ENCODE measurements around the gene ROBO1.

Gene ROBO1

DNA sequence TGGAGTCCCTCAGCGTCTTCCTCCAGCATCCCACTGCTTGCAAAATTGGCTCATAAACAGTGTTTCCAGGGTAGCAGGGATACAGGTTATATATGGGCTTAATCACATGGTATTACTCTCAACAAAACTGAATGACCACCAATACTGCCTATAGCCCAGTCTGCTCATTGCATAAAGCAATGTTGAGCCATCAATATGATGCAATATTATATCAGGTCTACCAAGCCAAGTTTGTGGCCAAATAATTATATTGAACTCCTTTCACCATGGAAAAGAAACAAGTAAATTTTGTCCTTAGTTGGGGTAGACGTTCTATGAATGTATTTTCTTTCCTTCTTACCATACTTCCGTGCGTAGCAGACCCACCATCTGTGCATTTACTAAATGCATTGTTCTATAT lies 652.3 kb downstream of the ROBO1 start:
- no peaks in the 10 kb centered on the region for H3K27me3 ChIP-seq (ENCODE audit: low read length)
- H3F3A ChIP-seq (ENCODE audit: insufficient read depth): no peaks in the 10 kb centered on the region
- H4K20me1 ChIP-seq (ENCODE audit: low read depth, low read length): no peaks in the 10 kb centered on the region
- H3K79me2 ChIP-seq (ENCODE audit: insufficient read depth, low read length): no peaks in the 10 kb centered on the region
- no peak overlapping the region for H3K4me2 ChIP-seq (ENCODE audit: low read depth, low read length, poor library complexity, severe bottlenecking)
- TF ChIP-seq, protein P1, sequence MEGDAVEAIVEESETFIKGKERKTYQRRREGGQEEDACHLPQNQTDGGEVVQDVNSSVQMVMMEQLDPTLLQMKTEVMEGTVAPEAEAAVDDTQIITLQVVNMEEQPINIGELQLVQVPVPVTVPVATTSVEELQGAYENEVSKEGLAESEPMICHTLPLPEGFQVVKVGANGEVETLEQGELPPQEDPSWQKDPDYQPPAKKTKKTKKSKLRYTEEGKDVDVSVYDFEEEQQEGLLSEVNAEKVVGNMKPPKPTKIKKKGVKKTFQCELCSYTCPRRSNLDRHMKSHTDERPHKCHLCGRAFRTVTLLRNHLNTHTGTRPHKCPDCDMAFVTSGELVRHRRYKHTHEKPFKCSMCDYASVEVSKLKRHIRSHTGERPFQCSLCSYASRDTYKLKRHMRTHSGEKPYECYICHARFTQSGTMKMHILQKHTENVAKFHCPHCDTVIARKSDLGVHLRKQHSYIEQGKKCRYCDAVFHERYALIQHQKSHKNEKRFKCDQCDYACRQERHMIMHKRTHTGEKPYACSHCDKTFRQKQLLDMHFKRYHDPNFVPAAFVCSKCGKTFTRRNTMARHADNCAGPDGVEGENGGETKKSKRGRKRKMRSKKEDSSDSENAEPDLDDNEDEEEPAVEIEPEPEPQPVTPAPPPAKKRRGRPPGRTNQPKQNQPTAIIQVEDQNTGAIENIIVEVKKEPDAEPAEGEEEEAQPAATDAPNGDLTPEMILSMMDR (IDR thresholded peaks at IDR 0.05; ENCODE audit: insufficient read depth, low read length, poor library complexity, severe bottlenecking): no peak
- no peak for TF ChIP-seq EZH2phosphoT487 (conservative IDR thresholded peaks at IDR 0.05; ENCODE audit: low read length)
- no peak overlapping the region for H3K4me3 ChIP-seq (ENCODE audit: insufficient read depth, low read length, poor library complexity, severe bottlenecking)
- no peaks in the 10 kb centered on the region for H3K9me3 ChIP-seq (ENCODE audit: insufficient read depth, low read length)
- no peak overlapping the region for H3K9ac ChIP-seq (ENCODE audit: low read length)
- no peak overlapping the region for H2AFZ ChIP-seq (ENCODE audit: low read depth, low read length, severe bottlenecking)
- H3K36me3 ChIP-seq (ENCODE audit: low read length): no peaks in the 10 kb centered on the region
- H3K9me2 ChIP-seq (replicated peaks; ENCODE audit: insufficient read depth, low read length): no peaks in the 10 kb centered on the region
- H3K27ac ChIP-seq (ENCODE audit: low read depth, low read length): no peak overlapping the region

DNA sequence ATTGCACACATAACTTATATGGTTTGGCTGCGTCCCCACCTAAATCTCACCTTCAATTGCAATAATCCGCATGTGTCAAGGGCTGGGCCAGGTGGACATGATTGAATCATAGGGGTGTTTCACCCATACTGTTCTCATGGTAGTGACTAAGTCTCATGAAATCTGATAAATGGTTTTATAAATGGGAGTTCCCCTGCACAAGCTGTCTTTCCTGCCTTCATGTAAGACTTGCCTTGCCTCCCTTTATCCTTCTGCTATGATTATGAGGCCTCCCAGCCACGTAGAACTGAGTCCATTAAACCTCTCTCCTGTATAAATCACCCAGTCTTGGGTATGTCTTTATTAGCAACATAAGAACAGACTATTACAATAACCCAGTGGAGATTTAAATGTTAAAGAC lies 653.9 kb downstream of the ROBO1 start:
- no peaks in the 10 kb centered on the region for H3K36me3 ChIP-seq (ENCODE audit: low read length)
- H3K4me3 ChIP-seq (ENCODE audit: insufficient read depth, low read length, poor library complexity, severe bottlenecking): no peak overlapping the region
- no peaks in the 10 kb centered on the region for H3K27me3 ChIP-seq (ENCODE audit: low read length)
- H3K79me2 ChIP-seq (ENCODE audit: insufficient read depth, low read length): no peaks in the 10 kb centered on the region
- H3K9me3 ChIP-seq (ENCODE audit: insufficient read depth, low read length): no peaks in the 10 kb centered on the region
- H3F3A ChIP-seq (ENCODE audit: insufficient read depth): no peaks in the 10 kb centered on the region
- H3K27ac ChIP-seq (ENCODE audit: low read depth, low read length): no peak overlapping the region
- TF ChIP-seq, protein P1 (IDR thresholded peaks at IDR 0.05; ENCODE audit: insufficient read depth, low read length, poor library complexity, severe bottlenecking): no peak
- no peak for TF ChIP-seq EZH2phosphoT487 (conservative IDR thresholded peaks at IDR 0.05; ENCODE audit: low read length)
- H3K9me2 ChIP-seq (replicated peaks; ENCODE audit: insufficient read depth, low read length): no peaks in the 10 kb centered on the region
- H3K4me2 ChIP-seq (ENCODE audit: low read depth, low read length, poor library complexity, severe bottlenecking): no peak overlapping the region
- no peaks in the 10 kb centered on the region for H4K20me1 ChIP-seq (ENCODE audit: low read depth, low read length)
- no peak overlapping the region for H2AFZ ChIP-seq (ENCODE audit: low read depth, low read length, severe bottlenecking)
- H3K9ac ChIP-seq (ENCODE audit: low read length): no peak overlapping the region

DNA sequence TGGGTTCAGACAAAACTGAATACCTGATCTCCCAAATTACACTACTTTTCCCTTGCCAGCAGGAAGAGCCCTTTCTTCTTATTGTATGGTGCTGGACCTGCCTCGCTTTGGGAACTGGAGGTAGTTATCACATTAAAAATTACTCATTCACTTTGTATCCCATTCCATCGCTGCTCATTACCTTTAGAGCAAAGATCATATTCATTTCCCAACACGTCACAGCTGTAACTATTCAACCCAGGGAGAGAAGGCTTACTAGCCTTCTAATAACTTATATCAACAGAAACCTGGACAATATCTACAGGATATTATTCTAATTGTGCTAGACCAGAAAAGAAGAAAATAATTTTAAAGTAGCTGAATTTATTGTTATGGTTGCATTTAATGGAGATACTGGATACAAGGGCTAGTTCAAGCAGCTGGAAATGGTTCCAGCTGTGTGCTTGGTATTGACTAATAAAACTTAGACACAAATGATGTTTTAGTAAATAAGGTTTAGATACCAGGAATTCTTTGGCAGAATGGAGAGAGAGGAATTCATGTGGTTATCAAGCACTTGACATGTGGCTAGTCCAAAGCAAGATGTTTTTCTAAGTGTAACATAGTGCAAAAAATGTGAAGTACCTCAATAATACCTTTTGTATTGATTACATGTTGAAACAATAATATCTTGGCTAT lies 656.3 kb downstream of the ROBO1 start:
- Histone ChIP-seq H3F3A (ENCODE audit: insufficient read depth) (no peaks in the 10 kb centered on the region), H2AFZ (ENCODE audit: low read depth, low read length, severe bottlenecking) (no peak overlapping the region)

More for the DNA sequence above, 656.3 kb downstream of the ROBO1 start:
- no peak overlapping the region for H3K4me3 ChIP-seq (ENCODE audit: insufficient read depth, low read length, poor library complexity, severe bottlenecking)
- no peaks in the 10 kb centered on the region for H3K36me3 ChIP-seq (ENCODE audit: low read length)
- H3K9me3 ChIP-seq (ENCODE audit: insufficient read depth, low read length): no peaks in the 10 kb centered on the region
- H3K9me2 ChIP-seq (replicated peaks; ENCODE audit: insufficient read depth, low read length): no peaks in the 10 kb centered on the region
- no peak overlapping the region for H3K27ac ChIP-seq (ENCODE audit: low read depth, low read length)
- TF ChIP-seq, protein P1 (IDR thresholded peaks at IDR 0.05; ENCODE audit: insufficient read depth, low read length, poor library complexity, severe bottlenecking): no peak
- TF ChIP-seq EZH2phosphoT487 (conservative IDR thresholded peaks at IDR 0.05; ENCODE audit: low read length): no peak
- H4K20me1 ChIP-seq (ENCODE audit: low read depth, low read length): no peaks in the 10 kb centered on the region
- no peak overlapping the region for H3K9ac ChIP-seq (ENCODE audit: low read length)
- no peaks in the 10 kb centered on the region for H3K79me2 ChIP-seq (ENCODE audit: insufficient read depth, low read length)
- H3K4me2 ChIP-seq (ENCODE audit: low read depth, low read length, poor library complexity, severe bottlenecking): no peak overlapping the region
- no peaks in the 10 kb centered on the region for H3K27me3 ChIP-seq (ENCODE audit: low read length)
